GM19099 (cell line): Measurements from ENCODE around the gene RASGRF1.

ENCODE experiments used
- POLR2A ChIP-seq: IDR thresholded peaks from 3 replicates; pipeline ENCODE4 v1.6.1; 2011; ENCODE audit warnings: low read depth; ENCODE audit not compliant: insufficient read length; ENCODE audit errors: extremely low read depth

The RASGRF1 gene

DNA sequence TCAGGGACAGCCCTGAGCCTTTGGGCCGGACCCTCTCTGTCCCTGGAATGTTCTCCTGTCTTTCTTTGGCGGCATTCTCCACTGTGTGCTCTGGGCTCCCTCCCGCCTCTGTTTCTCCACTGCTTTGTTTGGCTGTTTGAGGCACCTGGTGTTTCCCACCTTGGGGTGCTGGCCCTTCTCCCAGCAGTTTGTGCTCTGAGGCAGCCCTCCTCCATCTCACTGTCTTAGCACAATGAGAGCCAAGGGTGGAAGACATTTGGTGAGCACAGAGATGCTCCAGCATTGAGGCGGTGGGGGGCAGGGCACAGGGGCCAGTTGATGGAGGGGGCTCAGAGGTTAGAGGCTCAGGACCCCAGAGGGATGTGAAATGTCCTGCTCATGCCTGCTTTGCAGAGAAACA, 54.3 kb downstream of the RASGRF1 start:
- no peak for TF ChIP-seq POLR2A

DNA sequence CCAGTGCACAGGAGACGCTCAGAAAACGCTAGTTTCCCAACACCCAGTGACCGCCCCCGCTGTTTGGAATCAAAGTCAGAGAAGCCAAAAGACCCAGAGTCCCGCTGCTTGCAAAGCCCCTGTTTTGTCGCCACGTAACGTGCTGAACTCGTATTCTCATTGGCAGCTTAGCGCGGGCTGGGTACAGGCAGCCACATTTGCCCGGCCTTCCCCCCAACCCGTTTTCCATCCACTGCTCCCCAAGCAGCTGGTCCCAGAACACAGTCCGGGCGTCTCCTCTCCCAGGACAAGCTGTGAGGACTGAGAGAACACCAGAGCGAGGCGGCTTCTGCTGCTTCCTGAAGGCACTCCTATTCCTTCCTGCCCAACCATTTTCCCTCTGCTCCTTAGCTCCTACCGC, 54.8 kb downstream of the RASGRF1 start:
- no peak for TF ChIP-seq POLR2A

DNA sequence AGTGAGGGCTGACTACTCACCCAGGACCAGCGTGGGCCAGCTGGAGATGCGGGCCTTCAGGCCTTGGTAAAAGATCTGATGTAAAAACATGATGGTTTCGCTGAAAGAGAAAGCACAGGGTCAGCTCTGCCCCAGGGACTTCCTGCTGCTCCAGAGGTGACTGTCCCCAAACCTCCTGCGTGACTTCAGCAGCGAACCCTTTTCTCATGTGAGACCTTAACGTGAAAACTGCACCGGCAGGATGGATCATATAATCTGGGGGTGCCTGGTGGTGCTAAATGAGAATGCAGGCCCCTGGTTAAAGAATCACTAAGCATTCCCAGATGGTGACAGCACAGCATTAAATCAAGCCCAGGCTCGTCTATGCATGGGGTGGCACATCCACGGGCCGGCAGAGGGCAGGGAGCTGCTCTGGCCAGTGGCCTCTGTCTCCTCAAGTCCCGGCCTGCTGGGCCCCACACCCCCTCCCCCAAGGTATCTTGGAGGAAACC, 55.4 kb downstream of the RASGRF1 start:
- no peak for TF ChIP-seq POLR2A

DNA sequence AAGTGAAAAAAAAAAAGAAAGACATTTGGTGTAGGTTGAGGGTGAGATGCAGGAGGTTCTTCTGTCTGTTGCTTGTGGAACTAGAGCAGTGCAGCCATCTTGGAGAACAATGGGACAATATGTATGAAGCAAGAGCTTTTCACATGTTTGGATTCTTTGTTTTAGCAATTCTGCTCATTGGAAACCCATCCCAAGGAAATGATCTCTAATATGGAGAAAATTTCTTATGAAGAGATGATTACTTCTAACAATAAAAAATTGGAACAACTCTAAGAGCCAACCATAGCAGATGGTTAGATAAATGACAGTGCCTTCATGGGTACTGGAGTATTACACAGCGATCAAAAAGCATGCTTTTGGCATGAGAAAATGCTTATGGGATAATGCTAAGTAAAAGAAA, 56.3 kb downstream of the RASGRF1 start:
- TF ChIP-seq POLR2A: no peak

DNA sequence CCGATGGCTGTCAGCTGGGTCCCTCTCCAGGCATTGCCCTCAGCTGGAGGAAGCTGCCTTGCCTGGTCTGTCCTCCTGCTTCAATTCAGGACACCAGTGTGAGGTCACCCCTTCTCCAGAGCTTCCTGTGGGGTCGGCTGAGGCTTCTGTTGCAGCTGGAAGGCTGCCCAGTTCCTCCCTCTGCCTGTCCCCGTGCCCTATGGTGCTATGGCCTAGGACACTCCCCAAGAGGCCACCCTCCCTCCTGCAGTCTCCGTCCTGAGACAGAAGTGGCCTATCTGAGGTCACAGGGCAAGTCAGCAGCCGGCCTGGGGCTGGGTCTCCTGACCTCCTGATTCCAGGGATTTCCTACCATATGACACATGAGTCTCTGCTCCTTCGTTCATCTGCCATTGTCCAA, 57.9 kb downstream of the RASGRF1 start:
- TF ChIP-seq POLR2A: no peak

DNA sequence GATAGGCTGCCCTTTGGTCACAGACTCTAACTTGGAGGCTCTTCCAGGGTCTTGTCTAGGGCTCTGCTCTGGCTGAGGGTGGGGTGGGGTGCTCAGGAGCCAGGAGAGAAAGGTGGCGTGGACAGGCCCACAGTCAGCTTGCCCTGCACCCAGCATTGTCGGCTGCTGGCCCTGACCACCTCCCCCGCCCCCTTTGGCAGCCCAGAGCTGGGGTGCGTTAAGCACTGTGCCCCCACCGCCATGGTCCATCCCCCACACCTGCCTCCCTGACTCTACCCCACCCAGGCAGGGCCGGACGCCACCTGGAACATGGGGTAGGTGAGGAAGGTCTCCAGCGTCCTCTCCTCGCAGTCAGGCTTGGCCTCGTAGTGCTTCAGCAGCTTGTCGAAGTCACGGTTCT, 58.8 kb downstream of the RASGRF1 start:
- TF ChIP-seq POLR2A: no peak

DNA sequence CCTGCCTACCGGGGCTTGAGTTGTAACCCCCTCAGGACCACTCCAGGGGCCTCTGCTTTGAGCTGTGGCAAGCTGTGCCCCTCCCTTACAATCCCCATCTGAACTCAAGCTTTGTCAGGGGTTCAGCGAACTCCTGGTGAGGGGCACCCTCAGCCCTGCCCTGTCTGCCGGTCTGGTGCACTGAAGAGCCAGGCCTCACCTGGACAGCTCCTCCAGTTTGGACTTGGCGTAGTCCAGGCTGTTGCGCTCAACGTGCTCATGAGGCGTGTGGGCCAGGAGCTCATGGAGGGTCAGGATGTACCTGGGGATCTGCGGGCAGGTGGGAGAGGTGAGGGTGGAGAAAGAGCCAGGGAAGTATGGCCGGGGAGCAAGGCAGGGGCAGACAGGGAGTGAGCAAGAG, 59.4 kb downstream of the RASGRF1 start:
- TF ChIP-seq POLR2A: no peak

DNA sequence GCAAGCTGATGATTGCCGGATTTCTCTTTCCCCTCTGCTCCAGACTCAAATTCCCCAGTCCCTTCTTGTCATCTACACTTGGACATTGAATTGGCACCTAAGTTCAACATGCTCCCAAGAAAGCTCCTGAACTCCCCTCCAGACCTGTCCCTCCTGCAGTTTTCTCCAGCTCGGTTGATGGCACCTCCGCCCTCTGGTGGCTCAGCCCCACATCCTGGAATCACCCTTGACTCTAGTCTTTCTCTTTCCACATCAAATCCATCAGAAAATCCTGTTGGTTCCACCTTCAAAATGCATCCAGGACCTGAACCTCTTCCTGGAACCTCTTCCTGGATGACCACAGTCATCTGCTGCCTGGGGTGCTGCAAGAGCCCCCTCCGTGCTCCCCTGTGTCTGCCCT, 60.1 kb downstream of the RASGRF1 start:
- TF ChIP-seq POLR2A: no peak

DNA sequence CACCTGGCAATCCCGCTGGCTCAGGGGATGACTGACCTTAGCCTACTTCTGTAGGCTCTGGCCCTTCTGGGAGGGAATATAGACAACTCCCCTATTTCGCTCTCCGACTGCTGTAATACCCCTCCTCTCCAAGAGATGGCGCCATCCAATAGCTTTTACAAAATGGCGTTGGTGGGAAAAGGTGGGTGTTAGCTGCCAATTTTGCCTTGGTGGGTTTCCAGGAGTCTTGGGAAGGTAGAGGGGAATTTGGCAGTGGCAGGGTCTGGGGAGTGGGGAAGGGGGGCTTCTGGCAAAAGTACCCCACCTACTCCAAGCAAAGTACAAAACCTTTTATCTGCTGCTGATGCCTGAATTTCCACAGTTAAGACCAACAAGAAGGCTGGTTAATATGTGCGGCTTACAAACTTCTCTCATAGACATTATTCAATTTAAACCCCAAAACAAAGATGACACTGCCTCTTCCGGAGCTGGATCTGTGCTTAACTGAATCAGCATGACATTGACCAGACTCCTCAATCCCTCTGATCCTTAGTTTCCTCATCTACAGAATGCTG, 62.1 kb downstream of the RASGRF1 start:
- no peak for TF ChIP-seq POLR2A

DNA sequence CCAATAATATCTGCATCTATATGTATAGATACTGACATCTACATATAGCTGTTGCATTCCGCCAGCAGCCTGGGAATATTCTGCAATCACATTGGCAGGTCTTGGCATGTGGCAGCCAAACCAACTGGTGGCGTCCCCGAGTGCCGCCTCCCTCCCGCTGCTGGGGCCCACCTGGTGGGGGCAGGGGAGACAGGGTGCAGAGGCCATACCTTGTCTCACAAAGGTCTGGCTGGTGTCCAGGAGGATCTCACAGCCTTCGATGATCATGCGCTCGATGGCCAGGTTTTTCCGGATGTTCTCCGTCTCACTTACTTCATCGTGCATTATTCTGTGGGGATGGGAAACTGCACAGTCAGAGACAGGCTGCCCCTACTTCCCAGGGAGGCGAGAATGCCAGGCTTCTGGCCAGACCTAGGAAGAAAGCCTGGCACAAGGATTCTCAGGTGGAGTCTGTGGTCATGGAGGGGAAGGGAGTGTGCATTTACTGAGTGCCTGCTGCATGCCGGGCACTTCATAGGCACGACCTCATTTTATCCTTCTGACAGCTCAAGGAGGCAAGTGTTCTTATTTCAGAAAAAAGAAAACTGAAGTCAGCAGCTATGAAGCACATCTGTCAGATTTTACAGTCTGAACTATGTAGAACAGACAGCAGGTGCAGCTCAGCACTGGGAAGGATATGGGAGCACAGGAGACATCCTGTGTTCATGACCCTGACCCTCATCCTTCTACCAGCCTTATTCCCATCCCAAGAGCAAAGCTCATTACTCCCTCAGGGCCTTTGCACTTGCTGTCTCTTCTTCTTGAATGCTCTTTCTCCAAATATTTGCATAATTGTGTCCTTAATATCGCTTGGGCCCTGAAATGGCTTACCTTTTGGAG, 62.8 kb downstream of the RASGRF1 start:
- TF ChIP-seq POLR2A: no peak

DNA sequence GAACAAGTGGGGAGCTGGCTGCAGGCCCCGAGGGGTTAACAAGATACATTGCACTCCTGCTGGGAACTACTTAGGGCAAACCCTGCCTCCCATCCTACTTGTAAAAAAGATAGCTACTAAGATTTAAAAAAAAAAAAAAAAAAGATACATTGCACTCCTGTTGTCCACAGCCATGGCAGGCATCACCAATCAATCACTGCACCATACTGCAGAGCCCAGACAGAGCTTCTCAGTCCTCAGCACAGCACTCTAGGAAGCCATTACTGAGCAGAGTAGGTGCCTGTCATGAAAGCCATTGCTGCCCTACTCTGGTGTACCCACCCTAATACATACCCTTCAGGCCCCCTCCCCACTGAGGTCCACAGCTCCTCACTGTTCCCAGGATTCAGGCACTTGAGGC, 64.8 kb downstream of the RASGRF1 start:
- no peak for TF ChIP-seq POLR2A

DNA sequence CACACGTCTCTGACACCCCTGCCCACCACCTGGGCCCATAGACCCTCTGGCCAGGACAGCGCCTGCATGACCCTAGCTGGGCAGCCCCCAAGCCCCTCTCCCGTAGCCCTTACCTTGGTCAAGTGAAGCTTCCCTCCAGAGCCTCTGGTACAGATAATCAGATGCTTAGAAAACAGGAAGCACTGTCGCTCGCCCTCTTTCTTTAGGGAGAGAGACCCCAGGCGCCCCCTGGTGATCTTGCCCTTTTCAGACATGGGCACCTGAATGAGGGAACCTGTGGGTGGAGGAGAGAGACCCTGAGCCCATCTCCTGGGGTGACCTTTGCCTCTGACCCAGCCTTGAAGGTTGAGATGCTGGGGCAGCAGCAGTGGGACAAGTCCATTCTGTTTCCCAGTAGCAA, 65.4 kb downstream of the RASGRF1 start:
- TF ChIP-seq POLR2A: no peak

DNA sequence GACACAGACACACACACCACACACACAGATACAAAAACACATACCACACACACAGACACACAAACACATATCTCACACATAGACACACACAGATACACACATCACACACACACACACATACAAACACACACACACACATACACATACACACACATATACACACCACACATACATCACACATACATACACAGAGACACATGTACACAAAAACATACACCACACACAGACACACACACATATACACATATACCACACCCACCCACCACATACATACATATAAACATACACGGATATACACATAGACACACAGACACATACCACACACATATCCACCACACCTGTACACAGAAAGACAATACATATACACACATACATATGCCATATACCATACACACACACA, 66.7 kb downstream of the RASGRF1 start:
- no peak for TF ChIP-seq POLR2A

DNA sequence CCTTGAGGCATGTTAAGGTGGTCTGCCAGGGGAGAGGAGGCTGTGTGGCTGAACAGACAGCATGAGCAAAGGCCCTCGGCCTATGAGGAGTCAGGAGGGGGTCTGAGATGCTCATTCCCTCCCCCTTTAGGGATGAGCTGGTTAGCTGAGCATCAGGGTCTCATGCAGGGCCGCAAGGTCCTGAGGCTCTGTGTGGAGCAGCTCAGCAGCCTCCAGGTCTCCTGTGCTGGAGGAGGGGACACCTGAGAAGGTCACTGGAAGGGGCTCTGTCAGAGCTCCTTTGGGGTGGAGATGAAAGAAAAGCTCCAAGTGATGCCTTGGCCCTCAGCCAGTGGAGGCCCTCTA, 67.1 kb downstream of the RASGRF1 start:
- no peak for TF ChIP-seq POLR2A

DNA sequence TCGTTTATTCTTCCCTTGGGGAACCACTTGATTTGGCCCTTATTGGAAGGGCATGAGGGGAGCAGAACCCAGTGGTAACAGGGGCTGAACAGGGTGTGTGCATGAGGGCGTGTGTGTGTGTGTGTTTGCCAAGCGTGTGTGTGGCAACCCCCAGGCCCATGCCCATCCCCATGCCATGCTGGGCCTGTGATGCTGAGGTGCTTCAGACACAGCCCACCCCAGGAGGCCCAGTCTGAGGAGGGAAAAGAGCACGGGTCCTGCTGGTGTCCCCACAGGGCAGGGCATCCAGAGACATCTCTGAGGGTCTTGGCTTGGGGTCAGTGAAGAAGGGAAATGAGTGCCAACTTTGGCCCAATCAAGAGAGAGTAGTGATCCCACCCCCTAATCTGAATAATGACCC, 71.6 kb downstream of the RASGRF1 start:
- no peak for TF ChIP-seq POLR2A

DNA sequence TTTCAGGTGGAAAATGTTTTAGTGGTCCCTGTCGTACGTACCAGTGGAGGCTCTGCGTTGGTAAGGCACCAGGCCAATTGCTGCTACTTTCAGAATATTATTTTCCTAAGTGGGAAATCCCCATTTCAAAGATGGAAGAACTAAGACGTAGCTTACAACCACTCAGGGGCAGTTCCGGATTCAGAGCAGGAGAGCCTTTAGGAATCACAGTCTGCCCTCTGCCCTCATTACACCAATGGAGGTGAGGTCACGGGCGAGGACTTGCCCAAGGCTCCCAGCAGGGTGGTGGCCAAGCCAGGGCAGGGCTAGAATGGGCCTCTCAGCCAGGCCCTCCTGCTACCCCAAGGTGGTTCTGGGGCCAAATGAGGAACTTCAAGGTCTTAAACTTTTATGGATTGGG, 72.6 kb downstream of the RASGRF1 start:
- TF ChIP-seq POLR2A: no peak
